ENCODE results near the gene EXOSC5.
"Not testable (repeated sequence)": the region's sequence is repeated elsewhere in the genome, so short reads cannot be mapped to it uniquely, and the experiment has no call there.

EXOSC5 gene

GRCh38 chr19:41371541-41371940 is 25.6 kb downstream of the EXOSC5 start:
- DNase-seq (ENCODE audit: low read depth in 3 of 3, low spot score in 1 of 3) = no peak

- DNase-seq (ENCODE audit: low read depth in 3 of 3, low spot score in 1 of 3) = not testable (repeated sequence)
These were observed 26.0 kb downstream of the EXOSC5 start for GRCh38 chr19:41371119-41371518.

- DNase-seq (ENCODE audit: low read depth in 3 of 3, low spot score in 1 of 3) = no peak
These were observed 27.4 kb downstream of the EXOSC5 start for GRCh38 chr19:41369769-41370168.

GRCh38 chr19:41367848-41368301 is 29.3 kb downstream of the EXOSC5 start:
- no peak for DNase-seq (ENCODE audit: low read depth in 3 of 3, low spot score in 1 of 3)

GRCh38 chr19:41366089-41366488 is 31.1 kb downstream of the EXOSC5 start:
- DNase-seq (ENCODE audit: low read depth in 3 of 3, low spot score in 1 of 3) = no peak

GRCh38 chr19:41364524-41365391 is 32.4 kb downstream of the EXOSC5 start:
- DNase-seq (ENCODE audit: low read depth in 3 of 3, low spot score in 1 of 3) = no peak

GRCh38 chr19:41363753-41364523 is 33.2 kb downstream of the EXOSC5 start, which contains the start of gene B9D2:
B9D2 (minus strand) TSS chr19:41364149; CDS start chr19:41363519, 630 bp downstream.
- peak; percentile 92 to 96 (median 96) for DNase-seq (ENCODE audit: low read depth in 3 of 3, low spot score in 1 of 3)

- no peak for DNase-seq (ENCODE audit: low read depth in 3 of 3, low spot score in 1 of 3)
These were observed 33.8 kb downstream of the EXOSC5 start for GRCh38 chr19:41363371-41363752.

GRCh38 chr19:41362143-41362847 is 34.9 kb downstream of the EXOSC5 start:
- DNase-seq (ENCODE audit: low read depth in 3 of 3, low spot score in 1 of 3) = no peak

- DNase-seq (ENCODE audit: low read depth in 3 of 3, low spot score in 1 of 3) = no peak
These were observed 37.4 kb downstream of the EXOSC5 start for GRCh38 chr19:41359741-41360140.

GRCh38 chr19:41357746-41358145 is 39.4 kb downstream of the EXOSC5 start:
- DNase-seq (ENCODE audit: low read depth in 3 of 3, low spot score in 1 of 3) = no peak

GRCh38 chr19:41356984-41357739 is 40.0 kb downstream of the EXOSC5 start:
- no peak for DNase-seq (ENCODE audit: low read depth in 3 of 3, low spot score in 1 of 3)

- DNase-seq (ENCODE audit: low read depth in 3 of 3, low spot score in 1 of 3) = no peak
These were observed 41.4 kb downstream of the EXOSC5 start for GRCh38 chr19:41355802-41356201.

GRCh38 chr19:41355035-41355434 is 42.1 kb downstream of the EXOSC5 start:
- DNase-seq (ENCODE audit: low read depth in 3 of 3, low spot score in 1 of 3) = no peak

- DNase-seq (ENCODE audit: low read depth in 3 of 3, low spot score in 1 of 3) = no peak
These were observed 42.7 kb downstream of the EXOSC5 start for GRCh38 chr19:41354343-41354953.

- DNase-seq (ENCODE audit: low read depth in 3 of 3, low spot score in 1 of 3) = peak; percentile 88 to 91 (median 90)
These were observed 43.5 kb downstream of the EXOSC5 start, which contains the start of gene TGFB1 for GRCh38 chr19:41353466-41354342. TGFB1 (minus strand) TSS chr19:41353922; CDS start chr19:41353044, 878 bp downstream.

GRCh38 chr19:41352609-41353465 is 44.3 kb downstream of the EXOSC5 start:
- DNase-seq (ENCODE audit: low read depth in 3 of 3, low spot score in 1 of 3) = peak in 2 of 3 donors; percentile 63 to 77

- DNase-seq (ENCODE audit: low read depth in 3 of 3, low spot score in 1 of 3) = no peak
These were observed 44.9 kb downstream of the EXOSC5 start for GRCh38 chr19:41352279-41352608.
